PC-3 (cell line): ENCODE data around the gene PDZD2. TPM values are rescaled to one million over a fixed set of nuclear protein-coding genes. Genes with fewer than 3 reads are reported as not detected.

Experiments used
- ATAC-seq: fragments of 200-7000 bp; cut with Tn5 transposase; 2 replicates; pipeline ENCODE4 v1.9.1; 2020; ENCODE audit warnings: mild to moderate bottlenecking, moderate library complexity
- BruUV-seq: library from RNA; stranded (reverse); fragments of 400-500 nt; replicated peaks from 2 replicates; lab custom pipeline; 2021; lab: Mats Ljungman, UMichigan
- CTCF ChIA-PET: fragments of 300-600 bp; sonication (Branson Sonifier 250); formaldehyde crosslinking; loops from one replicate; lab custom pipeline; 2022; ENCODE audit warnings: antibody characterized with exemption; lab: Charles Lee
- POLR2A ChIA-PET: fragments of 300-600 bp; sonication (Branson Sonifier 250); formaldehyde crosslinking; loops from one replicate; lab custom pipeline; 2022; ENCODE audit warnings: antibody characterized with exemption; ENCODE audit not compliant: unreplicated experiment; lab: Charles Lee
- DNase-seq: peaks from one replicate; pipeline ENCODE4 v3.0.0-alpha.2; 2015
- H2AFZ ChIP-seq: fragments of 300-600 bp; sonication (generic); 2 replicates; pipeline ENCODE4 v1.6.0; 2016; ENCODE audit warnings: antibody characterized with exemption, low read length
- H3F3A ChIP-seq: fragments of 300-600 bp; sonication (generic); one replicate; pipeline ENCODE4 v1.6.0; 2017; ENCODE audit warnings: antibody characterized with exemption, low read length, control low read depth, mild to moderate bottlenecking; ENCODE audit not compliant: unreplicated experiment
- H3K27ac ChIP-seq: fragments of 300-600 bp; sonication (generic); 2 replicates; pipeline ENCODE4 v1.5.1; 2016; ENCODE audit warnings: mild to moderate bottlenecking, low read length
- H3K27me3 ChIP-seq: fragments of 300-600 bp; sonication (generic); 2 replicates; pipeline ENCODE4 v1.6.1; 2016; ENCODE audit warnings: low read length, mixed read lengths
- H3K36me3 ChIP-seq: fragments of 300-600 bp; sonication (generic); 2 replicates; pipeline ENCODE4 v1.6.1; 2016; ENCODE audit warnings: low read depth, mixed run types, low read length, mixed read lengths
- H3K4me1 ChIP-seq: fragments of 300-600 bp; sonication (generic); 2 replicates; pipeline ENCODE4 v1.5.1; 2016; ENCODE audit warnings: low read length; ENCODE audit not compliant: insufficient read depth
- H3K4me2 ChIP-seq: fragments of 300-600 bp; sonication (generic); 2 replicates; pipeline ENCODE4 v1.6.0; 2016; ENCODE audit warnings: low read length
- H3K4me3 ChIP-seq: fragments of 300-600 bp; sonication (generic); 2 replicates; pipeline ENCODE4 v1.5.1; 2016; ENCODE audit warnings: mild to moderate bottlenecking, low read length, mixed read lengths
- H3K79me2 ChIP-seq: fragments of 300-600 bp; sonication (generic); 2 replicates; pipeline ENCODE4 v1.6.1; 2017; ENCODE audit warnings: low read length, mixed read lengths
- H3K9ac ChIP-seq: fragments of 300-600 bp; sonication (generic); 2 replicates; pipeline ENCODE4 v1.6.0; 2016; ENCODE audit warnings: mild to moderate bottlenecking, low read length
- H3K9me2 ChIP-seq: fragments of 300-600 bp; sonication (generic); replicated peaks from 2 replicates; pipeline ENCODE4 v1.6.1; 2016; ENCODE audit warnings: mixed run types, low read length, mixed read lengths
- H3K9me3 ChIP-seq: fragments of 300-600 bp; sonication (generic); 2 replicates; pipeline ENCODE4 v1.6.1; 2016; ENCODE audit warnings: low read length, mixed read lengths
- H4K20me1 ChIP-seq: fragments of 300-600 bp; sonication (generic); 2 replicates; pipeline ENCODE4 v1.6.1; 2016; ENCODE audit warnings: low read length, mixed read lengths
- CTCF ChIP-seq: fragments of 300-600 bp; sonication (generic); conservative IDR thresholded peaks from 2 replicates; pipeline ENCODE4 v1.5.1; 2017; ENCODE audit warnings: antibody characterized with exemption, low read depth, mild to moderate bottlenecking, low read length
- EZH2 ChIP-seq: fragments of 300-600 bp; sonication (generic); IDR thresholded peaks from one replicate; pipeline ENCODE4 v1.6.1; 2017; ENCODE audit warnings: antibody characterized with exemption, mild to moderate bottlenecking, low read length; ENCODE audit not compliant: unreplicated experiment
- EZH2phosphoT487 ChIP-seq: fragments of 300-600 bp; sonication (generic); IDR thresholded peaks from 2 replicates; pipeline ENCODE4 v1.6.1; 2018; ENCODE audit warnings: mild to moderate bottlenecking, antibody characterized with exemption, low read length, borderline replicate concordance
- intact Hi-C: fragments of 100-400 bp; cut with micrococcal nuclease; formaldehyde crosslinking; loops from 2 replicates; pipeline ENCODE4 v1.9.0; 2023
- total RNA-seq: library from RNA; depleted of rRNA; stranded (reverse); fragments of >200 nt; gene quantifications from 2 replicates; pipeline ENCODE4 v1.2.3, GENCODE V29; 2014

The PDZD2 gene
- total RNA-seq, 1 experiment from 2014 or later = 2.0 TPM

GRCh38 chr5:32156635-32157034 lies 517.7 kb downstream of the PDZD2 start:
- Histone ChIP-seq H3K9me3 (no peaks in the 10 kb centered on the region), H3K27ac (no peak overlapping the region), H3K9ac (no peak overlapping the region), H3K4me2 (no peak overlapping the region), H3K9me2 (no peaks in the 10 kb centered on the region), H3K36me3 (peaks cover 3% of the 10 kb centered on the region; the same call in 1 of the 2 replicates), H4K20me1 (peaks cover 32% of the 10 kb centered on the region; the same call in 1 of the 2 replicates), H3K4me1 (no peaks in the 10 kb centered on the region), H3F3A (no peaks in the 10 kb centered on the region), H2AFZ (no peak overlapping the region), H3K27me3 (no peaks in the 10 kb centered on the region), H3K79me2 (peaks cover 95% of the 10 kb centered on the region), H3K4me3 (no peak overlapping the region)
- CTCF ChIA-PET = no interaction called here
- POLR2A ChIA-PET = no interaction called here
- ATAC-seq (no peak), DNase-seq (no peak)
- TF ChIP-seq EZH2 = no peak
- no peak for TF ChIP-seq CTCF
- TF ChIP-seq EZH2phosphoT487 = no peak
- intact Hi-C loops = no loop called here
- BruUV-seq = no TSS peak

GRCh38 chr5:32157078-32157477 lies 518.1 kb downstream of the PDZD2 start:
- ATAC-seq (no peak), DNase-seq (no peak)
- POLR2A ChIA-PET = no interaction called here
- H3F3A ChIP-seq = no peaks in the 10 kb centered on the region
- H3K27me3 ChIP-seq = no peaks in the 10 kb centered on the region
- peaks cover 3% of the 10 kb centered on the region; the same call in 1 of the 2 replicates for H3K36me3 ChIP-seq
- no peak overlapping the region for H3K27ac ChIP-seq
- H3K9me2 ChIP-seq = no peaks in the 10 kb centered on the region
- H2AFZ ChIP-seq = no peak overlapping the region
- CTCF ChIA-PET = no interaction called here
- intact Hi-C loops = no loop called here
- no peaks in the 10 kb centered on the region for H3K4me1 ChIP-seq
- peaks cover 93% of the 10 kb centered on the region for H3K79me2 ChIP-seq
- H3K9ac ChIP-seq = no peak overlapping the region
- peaks cover 32% of the 10 kb centered on the region; the same call in 1 of the 2 replicates for H4K20me1 ChIP-seq
- no peak overlapping the region for H3K4me2 ChIP-seq
- no peak overlapping the region for H3K4me3 ChIP-seq
- no peaks in the 10 kb centered on the region for H3K9me3 ChIP-seq
- BruUV-seq = no TSS peak
- no peak for TF ChIP-seq EZH2
- no peak for TF ChIP-seq EZH2phosphoT487
- TF ChIP-seq CTCF = no peak

- Histone ChIP-seq H3K36me3 (peaks cover 3% of the 10 kb centered on the region; the same call in 1 of the 2 replicates), H3K79me2 (peaks cover 92% of the 10 kb centered on the region), H3F3A (no peaks in the 10 kb centered on the region), H3K4me1 (no peaks in the 10 kb centered on the region), H3K9me3 (no peaks in the 10 kb centered on the region), H3K9ac (no peak overlapping the region), H3K4me2 (no peak overlapping the region), H3K9me2 (no peaks in the 10 kb centered on the region), H3K27me3 (no peaks in the 10 kb centered on the region), H4K20me1 (peaks cover 29% of the 10 kb centered on the region; the same call in 1 of the 2 replicates), H3K4me3 (no peak overlapping the region), H3K27ac (no peak overlapping the region), H2AFZ (no peak overlapping the region)
- no peak for DNase-seq
- CTCF ChIA-PET = no interaction called here
- ATAC-seq = no peak
- intact Hi-C loops = no loop called here
- TF ChIP-seq CTCF (no peak), EZH2 (no peak), EZH2phosphoT487 (no peak)
- POLR2A ChIA-PET = no interaction called here
- no TSS peak for BruUV-seq
Observed at GRCh38 chr5:32158679-32158975, 519.7 kb downstream of the PDZD2 start.
